ENCODE data around the gene SEMA3B. TPM values are rescaled to one million over a fixed set of nuclear protein-coding genes. Genes with fewer than 3 reads are reported as not detected.

The SEMA3B gene
- total RNA-seq, 1 experiment from 2014 or later = 6.4 TPM

DNA sequence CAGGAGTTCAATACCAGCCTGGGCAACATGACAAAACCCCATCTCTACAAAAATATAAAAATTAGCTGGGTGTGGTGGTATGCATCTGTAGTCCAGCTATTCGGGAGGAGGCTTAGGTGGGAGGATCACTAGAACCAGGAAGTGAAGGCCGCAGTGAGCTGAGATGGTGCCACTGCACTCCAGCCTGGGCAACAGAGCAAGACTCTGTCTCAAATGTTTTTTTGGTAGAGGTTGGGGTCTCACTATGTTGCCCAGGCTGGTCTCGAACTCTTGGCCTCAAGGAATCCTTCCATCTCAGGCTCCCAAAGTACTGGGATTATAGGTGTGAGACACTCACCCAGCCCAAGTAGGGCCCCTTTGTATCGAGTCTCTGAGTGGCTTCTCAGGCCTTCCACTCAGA is 25.1 kb downstream of the SEMA3B start:
- no peak overlapping the region for H4K8ac ChIP-seq (replicated peaks; ENCODE audit: insufficient read length, low read depth, low read length)
- H3K4me3 Mint-ChIP-seq = no peak overlapping the region; a peak in 1 of 5 replicates
- no peak overlapping the region for H3T11ph ChIP-seq (ENCODE audit: low read length)
- no peak overlapping the region for H3K56ac ChIP-seq (ENCODE audit: insufficient read length, low read depth, low read length)
- no peaks in the 10 kb centered on the region for H3K27me3 Mint-ChIP-seq (ENCODE audit: low read depth)
- no peak overlapping the region for H3K27ac ChIP-seq (ENCODE audit: insufficient read length, low read depth, low read length)
- H2AK5ac ChIP-seq (ENCODE audit: insufficient read length, low read length) = no peak overlapping the region
- no peak overlapping the region for H2BK12ac ChIP-seq (ENCODE audit: insufficient read length, low read depth, low read length)
- no peak overlapping the region for H3K4ac ChIP-seq (ENCODE audit: low read depth, low read length)
- H3K27ac Mint-ChIP-seq = no peak overlapping the region
- no peak overlapping the region for H2BK120ac ChIP-seq (ENCODE audit: low read depth, low read length, poor library complexity, severe bottlenecking)
- H4K20me1 ChIP-seq (ENCODE audit: control insufficient read depth, insufficient read depth, insufficient read length) = no peaks in the 10 kb centered on the region
- H3K79me2 ChIP-seq (ENCODE audit: insufficient read depth, low read length) = peaks cover 3% of the 10 kb centered on the region; the same call in 1 of the 2 replicates
- H3K79me1 ChIP-seq (ENCODE audit: insufficient read depth, low read depth, low read length, poor library complexity, severe bottlenecking) = no peaks in the 10 kb centered on the region
- H3K14ac ChIP-seq (ENCODE audit: insufficient read depth, low read length) = no peak overlapping the region
- no peak overlapping the region for H3K4me2 ChIP-seq (ENCODE audit: insufficient read depth, insufficient read length, low read length)
- H2BK15ac ChIP-seq (ENCODE audit: low read depth, low read length) = no peak overlapping the region
- H3K9ac ChIP-seq (ENCODE audit: extremely low read depth, insufficient read length, low read length) = no peak overlapping the region
- H3K27me3 ChIP-seq (ENCODE audit: insufficient read depth, low read length) = no peaks in the 10 kb centered on the region
- no peaks in the 10 kb centered on the region; a peak in 1 of 5 replicates for H3K9me3 Mint-ChIP-seq
- no peak overlapping the region for H3K23ac ChIP-seq (ENCODE audit: insufficient read length, low read depth, low read length)
- H3K18ac ChIP-seq (ENCODE audit: insufficient read length, low read depth, low read length) = no peak overlapping the region
- peaks cover 15 to 16% of the 10 kb centered on the region in 2 experiments for H3K4me1 Mint-ChIP-seq
- TF ChIP-seq, protein P1, sequence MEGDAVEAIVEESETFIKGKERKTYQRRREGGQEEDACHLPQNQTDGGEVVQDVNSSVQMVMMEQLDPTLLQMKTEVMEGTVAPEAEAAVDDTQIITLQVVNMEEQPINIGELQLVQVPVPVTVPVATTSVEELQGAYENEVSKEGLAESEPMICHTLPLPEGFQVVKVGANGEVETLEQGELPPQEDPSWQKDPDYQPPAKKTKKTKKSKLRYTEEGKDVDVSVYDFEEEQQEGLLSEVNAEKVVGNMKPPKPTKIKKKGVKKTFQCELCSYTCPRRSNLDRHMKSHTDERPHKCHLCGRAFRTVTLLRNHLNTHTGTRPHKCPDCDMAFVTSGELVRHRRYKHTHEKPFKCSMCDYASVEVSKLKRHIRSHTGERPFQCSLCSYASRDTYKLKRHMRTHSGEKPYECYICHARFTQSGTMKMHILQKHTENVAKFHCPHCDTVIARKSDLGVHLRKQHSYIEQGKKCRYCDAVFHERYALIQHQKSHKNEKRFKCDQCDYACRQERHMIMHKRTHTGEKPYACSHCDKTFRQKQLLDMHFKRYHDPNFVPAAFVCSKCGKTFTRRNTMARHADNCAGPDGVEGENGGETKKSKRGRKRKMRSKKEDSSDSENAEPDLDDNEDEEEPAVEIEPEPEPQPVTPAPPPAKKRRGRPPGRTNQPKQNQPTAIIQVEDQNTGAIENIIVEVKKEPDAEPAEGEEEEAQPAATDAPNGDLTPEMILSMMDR (conservative IDR thresholded peaks at IDR 0.05) = no peak
- no peak overlapping the region for H4K91ac ChIP-seq (ENCODE audit: insufficient read length, low read depth, low read length)
- no peak overlapping the region for H2BK20ac ChIP-seq (ENCODE audit: low read depth, low read length, poor library complexity, severe bottlenecking)
- H4K5ac ChIP-seq (ENCODE audit: insufficient read length, low read depth, low read length) = no peak overlapping the region
- H3K9me3 ChIP-seq (ENCODE audit: control insufficient read depth, low read depth, low read length) = no peaks in the 10 kb centered on the region
- DNase-seq = no peak
- no peaks in the 10 kb centered on the region for H3K4me1 ChIP-seq (ENCODE audit: insufficient read depth, low read length)
- peaks cover 15 to 28% (median 19%) of the 10 kb centered on the region in 3 experiments; a peak in 6 of 7 replicates for H3K36me3 Mint-ChIP-seq (ENCODE audit: insufficient read depth in 1 of 3, low read depth in 3 of 3)
- H2AFZ ChIP-seq (ENCODE audit: low read length) = no peak overlapping the region
- H3K23me2 ChIP-seq (ENCODE audit: insufficient read length, low read depth, low read length, poor library complexity, severe bottlenecking) = peaks cover 11% of the 10 kb centered on the region
- WGBS (ENCODE audit: extremely low coverage, insufficient read length, low lambda C conversion rate) = no CpG with 5 or more reads among the region's 4 CpGs
- no peak overlapping the region for H2BK5ac ChIP-seq (ENCODE audit: insufficient read length, low read length)
